SK-N-MC (cell line): ENCODE data around the gene KLHL30.
A peak's percentile ranks its signal among the peaks of the same experiment; 100 is the strongest.

Source experiments
- EZH2 ChIP-seq: fragments of 200-600 bp; sonication (generic); IDR thresholded peaks from one replicate; pipeline ENCODE4 v1.6.1; 2017; ENCODE audit warnings: antibody characterized with exemption
- FOXP2 ChIP-seq: optimal IDR thresholded peaks from 2 replicates; pipeline ENCODE3; 2011; ENCODE audit warnings: mild to moderate bottlenecking, moderate library complexity; ENCODE audit not compliant: insufficient read depth; ENCODE audit errors: extremely low read length, control extremely low read depth
- POLR2AphosphoS5 ChIP-seq: IDR thresholded peaks from 2 replicates; pipeline ENCODE4 v1.6.1; 2012; ENCODE audit warnings: mild to moderate bottlenecking, low read depth, low read length, borderline replicate concordance

DNA sequence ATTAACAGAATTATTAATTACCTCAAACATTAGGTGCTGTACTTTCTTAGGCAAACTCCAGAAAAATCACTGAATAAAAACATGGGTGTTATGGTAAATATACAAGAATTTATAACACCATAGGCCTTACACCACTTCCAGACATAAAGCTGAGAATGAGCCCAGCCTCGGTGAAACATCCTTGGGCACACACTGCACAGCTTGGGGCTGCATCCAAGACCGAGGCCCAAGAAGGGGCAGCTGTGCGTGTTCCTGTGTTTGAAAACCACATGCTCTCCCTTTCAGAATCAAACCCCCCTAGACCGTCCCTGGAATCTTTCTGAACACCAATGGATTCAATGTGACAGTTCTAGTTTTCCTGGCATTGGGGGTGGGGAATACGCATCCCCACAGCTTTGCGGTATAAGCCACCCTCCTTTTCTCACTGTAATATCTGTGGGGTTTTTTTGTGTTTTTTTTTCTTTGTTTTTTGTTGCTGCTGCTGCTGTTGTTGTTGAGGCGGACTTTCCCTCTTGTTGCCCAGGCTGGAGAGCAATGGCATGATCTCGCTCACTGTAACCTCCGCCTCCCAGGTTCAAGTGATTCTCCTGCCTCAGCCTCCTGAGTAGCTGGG, 33.2 kb downstream of the KLHL30 start:
- TF ChIP-seq POLR2AphosphoS5: 0 out of 2 replicates have a peak, but pooled peaks have one; percentile 20
- TF ChIP-seq EZH2: no peak
- TF ChIP-seq FOXP2: no peak
